Measurements from ENCODE around the gene GAS2. TPM values are rescaled to one million over a fixed set of nuclear protein-coding genes. Genes with fewer than 3 reads are reported as not detected.

Gene GAS2
- total RNA-seq, 2 experiments from 2014 or later: 1.8 to 4.1 TPM

DNA sequence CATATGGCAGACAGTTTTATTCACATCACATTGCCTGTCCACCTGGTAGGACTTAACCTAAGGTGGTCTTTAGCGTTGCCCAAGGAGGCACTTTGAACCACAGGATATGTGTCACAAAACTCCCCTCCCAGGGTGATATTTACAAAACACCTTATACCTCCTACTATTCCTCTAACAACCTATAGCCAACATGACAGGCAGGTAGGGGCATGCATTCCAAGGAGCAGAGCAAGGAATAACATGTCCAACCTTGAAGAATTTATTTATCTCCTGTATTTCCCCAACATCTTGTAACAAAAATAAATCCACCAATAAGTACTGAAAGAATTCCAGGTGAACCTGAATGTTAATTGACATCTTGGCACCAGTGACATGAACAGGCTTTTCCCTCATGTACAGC lies 102.7 kb downstream of the GAS2 start:
- ChIA-PET POLR2A (no interaction called here), CTCF (ENCODE audit: unreplicated experiment) (no interaction called here)
- no peak for DNase-seq (ENCODE audit: low spot score)
- Histone ChIP-seq H4K20me1 (ENCODE audit: insufficient read depth, low read length) (no peaks in the 10 kb centered on the region), H3K9me3 (ENCODE audit: low read length) (no peaks in the 10 kb centered on the region), H3K4me2 (ENCODE audit: low read length) (no peak overlapping the region), H3K9me2 (ENCODE audit: insufficient read depth, low read length) (no peaks in the 10 kb centered on the region), H3K27ac (ENCODE audit: low read depth, low read length, poor library complexity, severe bottlenecking) (no peak overlapping the region), H3K36me3 (ENCODE audit: insufficient read depth, low read length) (no peaks in the 10 kb centered on the region), H3K4me1 (ENCODE audit: insufficient read depth, low read length, poor library complexity, severe bottlenecking) (no peaks in the 10 kb centered on the region), H3K4me3 (ENCODE audit: low read depth, low read length, poor library complexity, severe bottlenecking) (no peak overlapping the region), H2AFZ (ENCODE audit: low read length) (no peak overlapping the region), H3K79me2 (ENCODE audit: insufficient read depth, low read depth, low read length) (no peaks in the 10 kb centered on the region)
- intact Hi-C loops (cut with micrococcal nuclease; ENCODE audit: unreplicated experiment): no loop called here
- TF ChIP-seq EZH2phosphoT487 (IDR thresholded peaks at IDR 0.05; ENCODE audit: borderline replicate concordance, low read depth, low read length): no peak
- TF ChIP-seq, protein P1, sequence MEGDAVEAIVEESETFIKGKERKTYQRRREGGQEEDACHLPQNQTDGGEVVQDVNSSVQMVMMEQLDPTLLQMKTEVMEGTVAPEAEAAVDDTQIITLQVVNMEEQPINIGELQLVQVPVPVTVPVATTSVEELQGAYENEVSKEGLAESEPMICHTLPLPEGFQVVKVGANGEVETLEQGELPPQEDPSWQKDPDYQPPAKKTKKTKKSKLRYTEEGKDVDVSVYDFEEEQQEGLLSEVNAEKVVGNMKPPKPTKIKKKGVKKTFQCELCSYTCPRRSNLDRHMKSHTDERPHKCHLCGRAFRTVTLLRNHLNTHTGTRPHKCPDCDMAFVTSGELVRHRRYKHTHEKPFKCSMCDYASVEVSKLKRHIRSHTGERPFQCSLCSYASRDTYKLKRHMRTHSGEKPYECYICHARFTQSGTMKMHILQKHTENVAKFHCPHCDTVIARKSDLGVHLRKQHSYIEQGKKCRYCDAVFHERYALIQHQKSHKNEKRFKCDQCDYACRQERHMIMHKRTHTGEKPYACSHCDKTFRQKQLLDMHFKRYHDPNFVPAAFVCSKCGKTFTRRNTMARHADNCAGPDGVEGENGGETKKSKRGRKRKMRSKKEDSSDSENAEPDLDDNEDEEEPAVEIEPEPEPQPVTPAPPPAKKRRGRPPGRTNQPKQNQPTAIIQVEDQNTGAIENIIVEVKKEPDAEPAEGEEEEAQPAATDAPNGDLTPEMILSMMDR (conservative IDR thresholded peaks at IDR 0.05; ENCODE audit: low read length): no peak
- BruUV-seq (replicated peaks): no TSS peak

DNA sequence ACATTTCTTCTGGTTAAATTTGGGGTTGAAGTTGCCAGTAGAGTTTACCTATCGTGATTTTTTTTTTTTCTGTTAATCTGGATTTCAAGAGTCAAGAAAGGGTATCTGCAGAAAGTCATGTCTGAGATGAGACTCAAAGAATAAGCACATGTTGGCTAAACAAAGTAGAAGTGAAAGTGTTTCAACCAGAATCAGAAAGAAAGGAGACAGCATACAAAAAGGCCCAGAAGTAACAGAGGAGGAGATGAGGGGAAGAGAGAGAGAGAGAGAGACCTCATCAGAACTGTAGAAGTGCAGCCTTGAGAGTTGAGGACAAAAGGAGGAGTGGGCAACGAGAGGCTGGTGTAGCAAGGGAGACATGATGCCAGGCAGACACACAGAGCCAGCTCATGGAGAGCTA lies 108.3 kb downstream of the GAS2 start:
- Histone ChIP-seq H3K4me2 (ENCODE audit: low read length) (no peak overlapping the region), H3K4me1 (ENCODE audit: insufficient read depth, low read length, poor library complexity, severe bottlenecking) (no peaks in the 10 kb centered on the region), H3K4me3 (ENCODE audit: low read depth, low read length, poor library complexity, severe bottlenecking) (no peak overlapping the region), H3K9me3 (ENCODE audit: low read length) (no peaks in the 10 kb centered on the region), H2AFZ (ENCODE audit: low read length) (no peak overlapping the region), H3K36me3 (ENCODE audit: insufficient read depth, low read length) (no peaks in the 10 kb centered on the region), H3K27ac (ENCODE audit: low read depth, low read length, poor library complexity, severe bottlenecking) (no peak overlapping the region), H3K79me2 (ENCODE audit: insufficient read depth, low read depth, low read length) (no peaks in the 10 kb centered on the region), H4K20me1 (ENCODE audit: insufficient read depth, low read length) (no peaks in the 10 kb centered on the region), H3K9me2 (ENCODE audit: insufficient read depth, low read length) (no peaks in the 10 kb centered on the region)
- CTCF ChIA-PET (ENCODE audit: unreplicated experiment): no interaction called here
- TF ChIP-seq EZH2phosphoT487 (IDR thresholded peaks at IDR 0.05; ENCODE audit: borderline replicate concordance, low read depth, low read length): no peak
- TF ChIP-seq, protein P1 (conservative IDR thresholded peaks at IDR 0.05; ENCODE audit: low read length): no peak
- POLR2A ChIA-PET: no interaction called here
- DNase-seq (ENCODE audit: low spot score): no peak
- no TSS peak for BruUV-seq (replicated peaks)
- intact Hi-C loops (cut with micrococcal nuclease; ENCODE audit: unreplicated experiment): no loop called here

DNA sequence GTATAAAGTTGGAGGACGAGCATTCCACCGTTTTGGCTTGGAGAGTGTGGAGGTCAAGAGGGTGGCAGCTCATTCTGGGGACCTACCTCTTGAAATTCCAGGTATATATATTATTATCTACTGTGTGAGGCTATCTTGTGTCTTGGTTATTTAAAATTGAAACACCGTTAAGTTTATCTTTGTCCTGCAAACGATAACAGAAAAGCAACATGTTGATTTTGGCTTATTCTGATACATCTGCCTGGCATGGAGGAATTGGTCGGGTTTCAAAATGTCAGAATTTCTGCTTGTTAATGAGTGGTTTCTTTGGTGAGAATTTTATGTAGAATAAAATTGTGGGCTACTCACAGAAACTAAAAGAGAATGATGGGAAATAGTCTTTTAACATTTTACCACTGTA lies 108.8 kb downstream of the GAS2 start:
- no peak for DNase-seq (ENCODE audit: low spot score)
- CTCF ChIA-PET (ENCODE audit: unreplicated experiment): no interaction called here
- BruUV-seq (replicated peaks): no TSS peak
- Histone ChIP-seq H3K4me3 (ENCODE audit: low read depth, low read length, poor library complexity, severe bottlenecking) (no peak overlapping the region), H3K4me2 (ENCODE audit: low read length) (no peak overlapping the region), H3K36me3 (ENCODE audit: insufficient read depth, low read length) (no peaks in the 10 kb centered on the region), H3K9me3 (ENCODE audit: low read length) (no peaks in the 10 kb centered on the region), H2AFZ (ENCODE audit: low read length) (no peak overlapping the region), H3K9me2 (ENCODE audit: insufficient read depth, low read length) (no peaks in the 10 kb centered on the region), H3K27ac (ENCODE audit: low read depth, low read length, poor library complexity, severe bottlenecking) (no peak overlapping the region), H4K20me1 (ENCODE audit: insufficient read depth, low read length) (no peaks in the 10 kb centered on the region), H3K79me2 (ENCODE audit: insufficient read depth, low read depth, low read length) (no peaks in the 10 kb centered on the region), H3K4me1 (ENCODE audit: insufficient read depth, low read length, poor library complexity, severe bottlenecking) (no peaks in the 10 kb centered on the region)
- TF ChIP-seq, protein P1 (conservative IDR thresholded peaks at IDR 0.05; ENCODE audit: low read length): no peak
- TF ChIP-seq EZH2phosphoT487 (IDR thresholded peaks at IDR 0.05; ENCODE audit: borderline replicate concordance, low read depth, low read length): no peak
- POLR2A ChIA-PET: interaction anchor here (0.6 kb wide), 1 partner anchor 417 kb away, joined by 3 read pairs; no protein-coding TSS in a partner anchor
- intact Hi-C loops (cut with micrococcal nuclease; ENCODE audit: unreplicated experiment): no loop called here

Data from OCI-LY7 (cell line).